ENCODE measurements around the gene CCDC167.

Gene CCDC167

DNA sequence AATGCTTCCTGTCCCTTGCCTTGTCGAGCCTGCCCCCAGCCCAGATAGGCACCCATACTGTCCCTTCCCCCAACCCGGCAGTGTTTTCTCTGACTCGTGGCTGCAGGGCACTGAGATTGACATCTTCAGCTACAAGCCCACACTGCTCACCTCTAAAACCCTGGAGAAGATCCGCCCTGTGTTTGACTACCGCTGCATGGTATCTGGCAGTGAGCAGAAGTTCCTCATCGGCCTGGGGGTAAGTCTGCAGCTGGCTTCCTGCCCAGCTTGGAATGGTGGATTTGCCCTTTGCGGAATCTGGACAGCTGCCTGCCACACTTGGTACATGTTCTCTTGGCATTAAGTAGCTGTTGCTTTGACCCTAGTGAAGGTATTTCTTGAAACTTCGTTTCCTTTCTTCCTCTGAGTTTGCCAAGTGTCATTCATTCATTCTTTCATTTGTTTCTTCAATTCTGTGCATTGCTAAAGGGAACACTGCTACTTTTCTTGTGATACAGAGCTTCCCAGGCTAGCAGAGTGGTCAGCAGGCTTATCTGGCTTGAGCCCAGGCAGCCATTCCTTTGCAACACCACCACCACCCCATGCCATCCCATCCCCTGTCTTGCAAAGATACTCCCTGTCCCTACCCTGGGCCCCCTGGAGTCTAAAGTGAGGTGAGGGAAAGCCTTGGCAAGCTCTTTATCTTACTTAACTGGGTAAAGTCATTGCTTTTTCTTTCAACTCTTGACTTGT, 26.2 kb downstream of the CCDC167 start:
- no peak overlapping the region for H3K4me3 ChIP-seq (ENCODE audit: low read length)
- DNase-seq (ENCODE audit: low read depth): peak; percentile 38
- TF ChIP-seq, protein P1, sequence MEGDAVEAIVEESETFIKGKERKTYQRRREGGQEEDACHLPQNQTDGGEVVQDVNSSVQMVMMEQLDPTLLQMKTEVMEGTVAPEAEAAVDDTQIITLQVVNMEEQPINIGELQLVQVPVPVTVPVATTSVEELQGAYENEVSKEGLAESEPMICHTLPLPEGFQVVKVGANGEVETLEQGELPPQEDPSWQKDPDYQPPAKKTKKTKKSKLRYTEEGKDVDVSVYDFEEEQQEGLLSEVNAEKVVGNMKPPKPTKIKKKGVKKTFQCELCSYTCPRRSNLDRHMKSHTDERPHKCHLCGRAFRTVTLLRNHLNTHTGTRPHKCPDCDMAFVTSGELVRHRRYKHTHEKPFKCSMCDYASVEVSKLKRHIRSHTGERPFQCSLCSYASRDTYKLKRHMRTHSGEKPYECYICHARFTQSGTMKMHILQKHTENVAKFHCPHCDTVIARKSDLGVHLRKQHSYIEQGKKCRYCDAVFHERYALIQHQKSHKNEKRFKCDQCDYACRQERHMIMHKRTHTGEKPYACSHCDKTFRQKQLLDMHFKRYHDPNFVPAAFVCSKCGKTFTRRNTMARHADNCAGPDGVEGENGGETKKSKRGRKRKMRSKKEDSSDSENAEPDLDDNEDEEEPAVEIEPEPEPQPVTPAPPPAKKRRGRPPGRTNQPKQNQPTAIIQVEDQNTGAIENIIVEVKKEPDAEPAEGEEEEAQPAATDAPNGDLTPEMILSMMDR (conservative IDR thresholded peaks at IDR 0.05; ENCODE audit: low read depth, low read length): no peak

GRCh38 chr6:37467718-37468117, 32.0 kb downstream of the CCDC167 start:
- DNase-seq (ENCODE audit: low read depth): no peak
- TF ChIP-seq, protein P1 (conservative IDR thresholded peaks at IDR 0.05; ENCODE audit: low read depth, low read length): no peak

GRCh38 chr6:37463110-37463509, 36.6 kb downstream of the CCDC167 start:
- no peak for DNase-seq (ENCODE audit: low read depth)
- H3K4me3 ChIP-seq (ENCODE audit: low read length): no peak overlapping the region
- TF ChIP-seq, protein P1 (conservative IDR thresholded peaks at IDR 0.05; ENCODE audit: low read depth, low read length): no peak

More at GRCh38 chr6:37467718-37468117, 32.0 kb downstream of the CCDC167 start:
- no peak overlapping the region for H3K4me3 ChIP-seq (ENCODE audit: low read length)

DNA sequence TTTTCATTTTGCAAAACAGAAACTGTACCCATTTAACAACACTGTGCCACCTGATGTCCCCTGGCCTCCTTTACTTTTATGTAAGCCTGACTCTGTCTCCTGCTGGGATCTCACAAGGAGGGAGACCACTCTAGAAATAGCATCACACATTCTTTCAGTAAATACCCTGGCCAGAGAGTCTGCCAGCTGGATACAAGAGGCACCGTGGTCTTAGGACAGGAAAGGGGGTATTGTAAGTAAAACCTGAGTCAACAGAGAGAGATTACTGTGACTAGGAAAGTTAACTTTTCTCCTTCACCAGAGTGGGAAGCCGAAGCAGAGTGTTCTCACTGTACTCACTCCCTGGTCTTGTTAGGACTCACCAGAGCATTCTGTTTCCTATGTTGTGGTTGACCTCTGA, 38.9 kb downstream of the CCDC167 start:
- DNase-seq (ENCODE audit: low read depth): no peak
- TF ChIP-seq, protein P1 (conservative IDR thresholded peaks at IDR 0.05; ENCODE audit: low read depth, low read length): no peak
- H3K4me3 ChIP-seq (ENCODE audit: low read length): no peak overlapping the region

GRCh38 chr6:37459981-37460800, 39.5 kb downstream of the CCDC167 start:
- no peak for DNase-seq (ENCODE audit: low read depth)
- H3K4me3 ChIP-seq (ENCODE audit: low read length): no peak overlapping the region
- TF ChIP-seq, protein P1 (conservative IDR thresholded peaks at IDR 0.05; ENCODE audit: low read depth, low read length): no peak

DNA sequence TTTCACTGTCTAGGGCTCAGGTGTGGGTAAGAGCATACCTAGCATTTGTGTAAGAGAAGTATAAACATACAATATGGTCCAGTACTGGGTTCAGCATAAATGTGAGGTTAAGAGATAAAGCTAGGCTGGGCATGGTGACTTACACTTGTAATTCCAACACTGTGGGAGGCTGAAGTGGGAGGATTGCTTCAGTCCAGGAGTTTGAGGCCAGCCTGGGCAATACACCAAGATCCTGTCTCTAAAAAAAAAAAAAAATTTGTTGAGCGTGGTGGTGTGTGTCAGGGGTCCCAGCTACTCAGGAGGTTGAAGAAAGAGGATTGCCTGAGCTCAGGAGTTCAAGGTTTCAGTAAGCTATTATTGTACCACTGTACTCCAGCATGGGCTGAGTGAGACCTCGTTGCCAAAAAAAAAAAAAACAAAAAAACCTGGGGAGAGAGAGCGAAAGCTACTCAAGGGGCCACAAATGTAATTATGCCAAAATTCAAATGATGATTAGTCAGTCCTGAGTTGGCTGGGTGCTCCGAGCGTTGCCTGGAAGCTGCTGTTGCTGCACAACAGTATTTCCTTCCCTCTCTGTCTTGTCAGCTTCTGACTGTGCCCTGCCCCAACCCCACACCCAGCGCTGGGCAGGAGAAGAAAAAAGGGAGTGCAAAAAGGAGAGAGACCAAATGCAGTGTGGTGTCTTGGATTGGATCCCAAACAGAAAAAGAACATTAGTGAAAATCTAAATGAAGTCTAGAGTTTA, 42.7 kb downstream of the CCDC167 start:
- TF ChIP-seq, protein P1 (conservative IDR thresholded peaks at IDR 0.05; ENCODE audit: low read depth, low read length): no peak
- DNase-seq (ENCODE audit: low read depth): no peak
- no peak overlapping the region for H3K4me3 ChIP-seq (ENCODE audit: low read length)
